Fibroblast of mammary gland (primary cell): Measurements from ENCODE around the gene NR2C1.
"Not testable (repeated sequence)": the region's sequence is repeated elsewhere in the genome, so short reads cannot be mapped to it uniquely, and the experiment has no call there.

Experiments used
- DNase-seq: peaks from one replicate; pipeline ENCODE4 v3.0.0-alpha.2; 2010; ENCODE audit warnings: low read depth
- H3K4me3 ChIP-seq: 2 replicates; pipeline ENCODE4 v1.5.1; 2011; ENCODE audit warnings: low read depth, mild to moderate bottlenecking, low read length, moderate library complexity; ENCODE audit not compliant: control insufficient read depth
- TF ChIP-seq, protein P1 (sequence below): conservative IDR thresholded peaks from 2 replicates; pipeline ENCODE4 v1.5.1; 2011; ENCODE audit warnings: low read depth, low read length, inconsistent platforms; ENCODE audit not compliant: control insufficient read depth, insufficient read depth

NR2C1 gene

GRCh38 chr12:94998326-94998725, 75.1 kb downstream of the NR2C1 start:
- TF ChIP-seq, protein P1, sequence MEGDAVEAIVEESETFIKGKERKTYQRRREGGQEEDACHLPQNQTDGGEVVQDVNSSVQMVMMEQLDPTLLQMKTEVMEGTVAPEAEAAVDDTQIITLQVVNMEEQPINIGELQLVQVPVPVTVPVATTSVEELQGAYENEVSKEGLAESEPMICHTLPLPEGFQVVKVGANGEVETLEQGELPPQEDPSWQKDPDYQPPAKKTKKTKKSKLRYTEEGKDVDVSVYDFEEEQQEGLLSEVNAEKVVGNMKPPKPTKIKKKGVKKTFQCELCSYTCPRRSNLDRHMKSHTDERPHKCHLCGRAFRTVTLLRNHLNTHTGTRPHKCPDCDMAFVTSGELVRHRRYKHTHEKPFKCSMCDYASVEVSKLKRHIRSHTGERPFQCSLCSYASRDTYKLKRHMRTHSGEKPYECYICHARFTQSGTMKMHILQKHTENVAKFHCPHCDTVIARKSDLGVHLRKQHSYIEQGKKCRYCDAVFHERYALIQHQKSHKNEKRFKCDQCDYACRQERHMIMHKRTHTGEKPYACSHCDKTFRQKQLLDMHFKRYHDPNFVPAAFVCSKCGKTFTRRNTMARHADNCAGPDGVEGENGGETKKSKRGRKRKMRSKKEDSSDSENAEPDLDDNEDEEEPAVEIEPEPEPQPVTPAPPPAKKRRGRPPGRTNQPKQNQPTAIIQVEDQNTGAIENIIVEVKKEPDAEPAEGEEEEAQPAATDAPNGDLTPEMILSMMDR: no peak
- no peak for DNase-seq
- H3K4me3 ChIP-seq: no peak overlapping the region

DNA sequence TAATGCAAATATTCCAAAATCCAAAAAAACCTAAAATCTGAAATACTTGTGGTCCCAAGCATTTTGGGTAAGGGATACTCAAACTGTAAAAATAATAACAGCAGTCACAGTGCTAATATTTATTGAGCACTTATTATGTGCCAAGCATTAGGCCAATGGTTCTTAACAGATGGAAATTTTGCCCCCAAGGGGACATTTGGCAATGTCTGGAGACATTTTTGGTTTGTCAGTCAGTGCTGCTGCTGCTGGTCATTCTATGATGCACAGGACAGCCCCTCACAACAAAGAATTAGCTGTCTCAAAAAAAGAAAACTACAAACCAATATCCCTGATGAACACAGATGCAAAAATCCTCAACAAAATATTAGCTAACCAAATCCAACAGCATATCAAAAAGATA, 75.7 kb downstream of the NR2C1 start:
- TF ChIP-seq, protein P1: no peak
- DNase-seq: no peak
- H3K4me3 ChIP-seq: no peak overlapping the region

GRCh38 chr12:94997061-94997460, 76.4 kb downstream of the NR2C1 start:
- TF ChIP-seq, protein P1: no peak
- H3K4me3 ChIP-seq: no peak overlapping the region
- no peak for DNase-seq

DNA sequence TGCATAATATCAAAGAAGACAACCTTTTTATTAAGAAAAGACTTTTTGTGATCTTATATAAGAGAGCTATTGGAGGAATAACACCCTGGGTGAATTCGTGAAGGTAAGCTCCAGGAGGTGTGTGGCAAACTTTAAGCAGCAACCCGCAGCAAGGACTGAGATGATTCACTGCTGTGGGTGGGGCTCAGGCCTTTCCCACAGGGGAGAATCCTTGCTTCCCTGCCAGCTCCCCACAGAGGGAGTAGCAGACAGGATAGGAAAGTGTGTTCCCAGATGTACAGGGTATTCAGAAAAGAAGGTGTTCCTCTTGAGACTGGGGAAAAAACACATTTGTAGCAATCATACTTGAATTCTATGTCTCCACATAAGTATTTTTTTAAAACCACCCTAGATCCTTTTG, 79.1 kb downstream of the NR2C1 start:
- TF ChIP-seq, protein P1: no peak
- peak; percentile 78 for DNase-seq
- no peak overlapping the region for H3K4me3 ChIP-seq

DNA sequence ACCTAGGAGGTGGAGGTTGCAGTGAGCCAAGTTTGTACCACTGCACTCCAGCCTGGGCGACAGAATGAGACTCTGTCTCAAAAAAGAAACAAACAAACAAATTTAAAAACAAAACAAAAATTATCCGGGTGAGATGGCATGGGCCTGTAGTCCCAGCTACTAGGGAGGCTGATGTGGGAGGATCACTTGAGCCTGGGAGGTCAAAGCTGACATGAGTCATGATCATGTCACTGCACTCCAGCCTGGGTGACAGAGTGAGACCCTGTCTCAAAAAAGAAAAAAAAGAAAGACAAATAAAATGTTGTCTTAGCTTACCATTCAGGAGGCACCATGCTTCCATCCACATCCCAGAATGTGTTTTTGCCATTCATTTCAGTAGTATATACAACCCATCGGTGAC, 79.6 kb downstream of the NR2C1 start:
- H3K4me3 ChIP-seq, DNase-seq: not testable (repeated sequence)

GRCh38 chr12:94990222-94990621, 83.2 kb downstream of the NR2C1 start:
- DNase-seq: no peak
- no peak overlapping the region for H3K4me3 ChIP-seq
- TF ChIP-seq, protein P1: no peak

DNA sequence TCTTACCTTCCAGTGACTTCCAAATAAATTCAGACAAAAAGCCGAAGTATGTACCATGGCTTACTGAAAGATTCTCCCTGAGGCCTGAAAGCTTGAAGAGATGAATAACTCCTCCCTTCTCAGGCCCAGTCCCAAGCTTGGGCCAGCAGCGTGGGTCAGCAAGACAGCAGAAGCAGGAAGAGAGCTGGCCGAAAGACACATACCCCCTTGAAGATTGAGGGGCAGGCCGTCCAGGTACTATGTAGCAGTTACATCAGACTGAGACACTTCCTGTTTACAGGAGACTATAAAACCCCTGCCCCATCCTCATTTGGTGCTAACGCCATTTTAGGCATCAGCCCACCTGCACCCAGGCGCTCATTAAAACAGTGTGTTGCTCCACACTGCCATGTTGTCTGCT, 84.9 kb downstream of the NR2C1 start:
- TF ChIP-seq, protein P1: no peak
- DNase-seq: no peak
- no peak overlapping the region for H3K4me3 ChIP-seq

DNA sequence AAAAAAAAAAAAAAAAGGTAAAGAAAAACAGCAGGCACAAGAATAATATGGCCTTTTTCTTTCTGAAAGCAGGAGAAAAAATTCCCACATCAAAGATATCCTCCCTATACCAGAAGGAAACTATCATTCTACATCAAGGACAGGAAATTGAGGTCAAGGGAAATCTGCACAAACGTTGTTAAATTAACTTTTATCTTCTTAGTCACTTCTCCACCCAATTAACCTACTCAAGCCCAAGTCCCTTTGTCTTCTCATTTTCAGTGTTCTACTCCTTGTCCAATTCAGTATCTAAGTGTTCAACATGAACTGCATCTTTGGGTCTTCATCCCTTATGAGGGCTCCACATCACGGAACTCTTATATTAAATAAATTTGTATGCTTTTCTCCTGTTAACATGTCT, 85.6 kb downstream of the NR2C1 start:
- no peak overlapping the region for H3K4me3 ChIP-seq
- TF ChIP-seq, protein P1: no peak
- no peak for DNase-seq
